ENCODE results near the gene UNC13B. TPM values are rescaled to one million over a fixed set of nuclear protein-coding genes. Genes with fewer than 3 reads are reported as not detected.
A peak's percentile ranks its signal among the peaks of the same experiment; 100 is the strongest.

The UNC13B gene
- total RNA-seq, 1 experiment from 2014 or later, result 48.2 TPM

- H3K9ac ChIP-seq (ENCODE audit: extremely low read depth, insufficient read length, low read length), result no peak overlapping the region
- no peaks in the 10 kb centered on the region for H4K20me1 ChIP-seq (ENCODE audit: control insufficient read depth, insufficient read depth, insufficient read length)
- H3K4me3 Mint-ChIP-seq, result no peak overlapping the region
- no CpG with 5 or more reads among the region's 1 CpG for WGBS (ENCODE audit: extremely low coverage, insufficient read length, low lambda C conversion rate)
- H2AFZ ChIP-seq (ENCODE audit: low read length), result no peak overlapping the region
- no peak overlapping the region for H2BK120ac ChIP-seq (ENCODE audit: low read depth, low read length, poor library complexity, severe bottlenecking)
- H4K8ac ChIP-seq (replicated peaks; ENCODE audit: insufficient read length, low read depth, low read length), result no peak overlapping the region
- H2BK20ac ChIP-seq (ENCODE audit: low read depth, low read length, poor library complexity, severe bottlenecking), result no peak overlapping the region
- 0 out of 4 replicates have a peak, but pooled peaks cover 0 to 2% of the 10 kb centered on the region in 2 experiments for H3K4me1 Mint-ChIP-seq
- no peak overlapping the region for H3K18ac ChIP-seq (ENCODE audit: insufficient read length, low read depth, low read length)
- H3K23me2 ChIP-seq (ENCODE audit: insufficient read length, low read depth, low read length, poor library complexity, severe bottlenecking), result no peaks in the 10 kb centered on the region
- no peaks in the 10 kb centered on the region for H3K27me3 ChIP-seq (ENCODE audit: insufficient read depth, low read length)
- no peaks in the 10 kb centered on the region for H3K9me3 ChIP-seq (ENCODE audit: control insufficient read depth, low read depth, low read length)
- H3K27ac ChIP-seq (ENCODE audit: insufficient read length, low read depth, low read length), result no peak overlapping the region
- no peak overlapping the region for H3K4me2 ChIP-seq (ENCODE audit: insufficient read depth, insufficient read length, low read length)
- H4K91ac ChIP-seq (ENCODE audit: insufficient read length, low read depth, low read length), result no peak overlapping the region
- no peaks in the 10 kb centered on the region for H3K79me2 ChIP-seq (ENCODE audit: insufficient read depth, low read length)
- no peak overlapping the region for H4K5ac ChIP-seq (ENCODE audit: insufficient read length, low read depth, low read length)
- DNase-seq, result no peak
- TF ChIP-seq, protein P1, sequence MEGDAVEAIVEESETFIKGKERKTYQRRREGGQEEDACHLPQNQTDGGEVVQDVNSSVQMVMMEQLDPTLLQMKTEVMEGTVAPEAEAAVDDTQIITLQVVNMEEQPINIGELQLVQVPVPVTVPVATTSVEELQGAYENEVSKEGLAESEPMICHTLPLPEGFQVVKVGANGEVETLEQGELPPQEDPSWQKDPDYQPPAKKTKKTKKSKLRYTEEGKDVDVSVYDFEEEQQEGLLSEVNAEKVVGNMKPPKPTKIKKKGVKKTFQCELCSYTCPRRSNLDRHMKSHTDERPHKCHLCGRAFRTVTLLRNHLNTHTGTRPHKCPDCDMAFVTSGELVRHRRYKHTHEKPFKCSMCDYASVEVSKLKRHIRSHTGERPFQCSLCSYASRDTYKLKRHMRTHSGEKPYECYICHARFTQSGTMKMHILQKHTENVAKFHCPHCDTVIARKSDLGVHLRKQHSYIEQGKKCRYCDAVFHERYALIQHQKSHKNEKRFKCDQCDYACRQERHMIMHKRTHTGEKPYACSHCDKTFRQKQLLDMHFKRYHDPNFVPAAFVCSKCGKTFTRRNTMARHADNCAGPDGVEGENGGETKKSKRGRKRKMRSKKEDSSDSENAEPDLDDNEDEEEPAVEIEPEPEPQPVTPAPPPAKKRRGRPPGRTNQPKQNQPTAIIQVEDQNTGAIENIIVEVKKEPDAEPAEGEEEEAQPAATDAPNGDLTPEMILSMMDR (conservative IDR thresholded peaks at IDR 0.05), result no peak
- H2AK5ac ChIP-seq (ENCODE audit: insufficient read length, low read length), result no peak overlapping the region
- no peaks in the 10 kb centered on the region for H3K9me3 Mint-ChIP-seq
- no peak overlapping the region for H3K56ac ChIP-seq (ENCODE audit: insufficient read length, low read depth, low read length)
- H2BK5ac ChIP-seq (ENCODE audit: insufficient read length, low read length), result no peak overlapping the region
- no peak overlapping the region for H3T11ph ChIP-seq (ENCODE audit: low read length)
- no peak overlapping the region for H3K14ac ChIP-seq (ENCODE audit: insufficient read depth, low read length)
- H3K36me3 Mint-ChIP-seq (ENCODE audit: insufficient read depth in 1 of 3, low read depth in 3 of 3), result no peaks in the 10 kb centered on the region
- H3K4ac ChIP-seq (ENCODE audit: low read depth, low read length), result no peak overlapping the region
- no peak overlapping the region for H3K23ac ChIP-seq (ENCODE audit: insufficient read length, low read depth, low read length)
- H3K27me3 Mint-ChIP-seq (ENCODE audit: low read depth), result no peaks in the 10 kb centered on the region; the same call in 1 of the 2 replicates
- no peaks in the 10 kb centered on the region for H3K4me1 ChIP-seq (ENCODE audit: insufficient read depth, low read length)
- peak overlapping the region in 1 of 3 experiments; percentile 78; a peak in 1 of 7 replicates for H3K27ac Mint-ChIP-seq
- no peak overlapping the region for H2BK15ac ChIP-seq (ENCODE audit: low read depth, low read length)
- no peaks in the 10 kb centered on the region for H3K79me1 ChIP-seq (ENCODE audit: insufficient read depth, low read depth, low read length, poor library complexity, severe bottlenecking)
- no peak overlapping the region for H2BK12ac ChIP-seq (ENCODE audit: insufficient read length, low read depth, low read length)
These were observed 115.3 kb downstream of the UNC13B start for GRCh38 chr9:35277171-35277520.
